ENCODE results near the gene IL2RA. TPM values are rescaled to one million over a fixed set of nuclear protein-coding genes. Genes with fewer than 3 reads are reported as not detected.

Gene IL2RA
- total and polyA plus RNA-seq, 10 of the 15 experiments (the other 5 are each of a cell fraction or from before 2014, with no cell fraction given), result 2.2 to 6.0 (median 4.9) TPM

GRCh38 chr10:6068006-6068405 is 5.8 kb upstream of the IL2RA start:
- H3K4me3 ChIP-seq, result no peak overlapping the region
- H3K27ac ChIP-seq (ENCODE audit: control insufficient read depth, insufficient read depth), result no peak overlapping the region
- H3K4me2 ChIP-seq (ENCODE audit: control insufficient read depth, insufficient read depth), result peak overlapping the region; percentile 40; the same call in 1 of the 2 replicates
- SMC1A ChIA-PET (ENCODE audit: uncharacterized antibody, unreplicated experiment), result interaction anchor here (1.0 to 6.9 kb wide), 8 partner anchors 10 to 331 kb away, joined by 3 to 66 read pairs (median 6); no protein-coding TSS in a partner anchor
- no peak overlapping the region for H2AFZ ChIP-seq (ENCODE audit: control insufficient read depth, low read depth, low read length)
- intact Hi-C loops (cut with micrococcal nuclease; ENCODE audit: unreplicated experiment), result no loop called here
- H3K79me2 ChIP-seq (ENCODE audit: control insufficient read depth, insufficient read depth, low read length), result no peaks in the 10 kb centered on the region
- in situ Hi-C loops (cut with MboI), result no loop called here
- H3K4me1 ChIP-seq (ENCODE audit: control insufficient read depth, insufficient read depth, low read length), result peaks cover 30% of the 10 kb centered on the region
- BruUV-seq (replicated peaks), result no TSS peak
- FAIRE-seq (peak; percentile 64), DNase-seq (ENCODE audit: low read depth, low spot score) (no peak), ATAC-seq (no peak)
- no peaks in the 10 kb centered on the region for H3K36me3 ChIP-seq (ENCODE audit: control insufficient read depth in 2 of 2, insufficient read depth in 2 of 2, low read length in 1 of 2)
- H3K9ac ChIP-seq (ENCODE audit: control insufficient read depth, insufficient read depth, low read length), result no peak overlapping the region
- RAD21 ChIA-PET (ENCODE audit: unreplicated experiment), result interaction anchor here (0.7 to 3.0 kb wide), 9 partner anchors 10 to 172 kb away, joined by 3 to 10 read pairs (median 3); no protein-coding TSS in a partner anchor
- no peaks in the 10 kb centered on the region for H4K20me1 ChIP-seq (ENCODE audit: control insufficient read depth, insufficient read depth)
- CTCF ChIA-PET, result interaction anchor here (0.8 to 4.1 kb wide), 11 partner anchors 10 to 338 kb away, joined by 3 to 34 read pairs (median 4); no protein-coding TSS in a partner anchor
- POLR2A ChIA-PET, result interaction anchor here (0.6 to 1.6 kb wide), 2 partner anchors 17 to 92 kb away, joined by 3 to 6 read pairs; no protein-coding TSS in a partner anchor
- WGBS (ENCODE audit: insufficient coverage, insufficient replicate concordance, low lambda C conversion rate, missing lambda C conversion rate), result 75% methylated on average over 6 of the region's 6 CpGs
- no peaks in the 10 kb centered on the region; a peak in 1 of 4 replicates for H3K27me3 ChIP-seq (replicated peaks in 1 of 2; ENCODE audit: control insufficient read depth in 2 of 2, insufficient read depth in 2 of 2, low read length in 1 of 2)
- TF ChIP-seq JUND (IDR thresholded peaks at IDR 0.05; ENCODE audit: low read depth, low read length) (no peak), CREM (IDR thresholded peaks at IDR 0.05; ENCODE audit: low read depth) (no peak), SMARCA5 (IDR thresholded peaks at IDR 0.05) (no peak), FOXM1 (IDR thresholded peaks at IDR 0.05; ENCODE audit: low read depth, low read length) (no peak), HDAC6 (IDR thresholded peaks at IDR 0.05; ENCODE audit: unreplicated experiment) (no peak), STAT3 (IDR thresholded peaks at IDR 0.05; ENCODE audit: low read depth, low read length) (no peak), ZZZ3 (IDR thresholded peaks at IDR 0.05; ENCODE audit: control insufficient read depth, insufficient read length, low read depth) (no peak), CBFB (IDR thresholded peaks at IDR 0.05; ENCODE audit: low read depth) (no peak), MEF2A (IDR thresholded peaks at IDR 0.05; ENCODE audit: insufficient read depth, low read depth, low read length) (no peak), NR2C2 (IDR thresholded peaks at IDR 0.05; ENCODE audit: borderline replicate concordance, control insufficient read depth, insufficient read length, low read depth) (no peak), MYC (IDR thresholded peaks at IDR 0.05; ENCODE audit: insufficient read depth, insufficient read length, insufficient replicate concordance, low read length, severe bottlenecking) (no peak), ZSCAN29 (IDR thresholded peaks at IDR 0.05) (no peak), SPI1 (IDR thresholded peaks at IDR 0.05; ENCODE audit: borderline replicate concordance, insufficient read depth, low read depth, low read length) (no peak), ZBTB40 (IDR thresholded peaks at IDR 0.05; ENCODE audit: borderline replicate concordance) (no peak)
- TF ChIP-seq, protein P1, sequence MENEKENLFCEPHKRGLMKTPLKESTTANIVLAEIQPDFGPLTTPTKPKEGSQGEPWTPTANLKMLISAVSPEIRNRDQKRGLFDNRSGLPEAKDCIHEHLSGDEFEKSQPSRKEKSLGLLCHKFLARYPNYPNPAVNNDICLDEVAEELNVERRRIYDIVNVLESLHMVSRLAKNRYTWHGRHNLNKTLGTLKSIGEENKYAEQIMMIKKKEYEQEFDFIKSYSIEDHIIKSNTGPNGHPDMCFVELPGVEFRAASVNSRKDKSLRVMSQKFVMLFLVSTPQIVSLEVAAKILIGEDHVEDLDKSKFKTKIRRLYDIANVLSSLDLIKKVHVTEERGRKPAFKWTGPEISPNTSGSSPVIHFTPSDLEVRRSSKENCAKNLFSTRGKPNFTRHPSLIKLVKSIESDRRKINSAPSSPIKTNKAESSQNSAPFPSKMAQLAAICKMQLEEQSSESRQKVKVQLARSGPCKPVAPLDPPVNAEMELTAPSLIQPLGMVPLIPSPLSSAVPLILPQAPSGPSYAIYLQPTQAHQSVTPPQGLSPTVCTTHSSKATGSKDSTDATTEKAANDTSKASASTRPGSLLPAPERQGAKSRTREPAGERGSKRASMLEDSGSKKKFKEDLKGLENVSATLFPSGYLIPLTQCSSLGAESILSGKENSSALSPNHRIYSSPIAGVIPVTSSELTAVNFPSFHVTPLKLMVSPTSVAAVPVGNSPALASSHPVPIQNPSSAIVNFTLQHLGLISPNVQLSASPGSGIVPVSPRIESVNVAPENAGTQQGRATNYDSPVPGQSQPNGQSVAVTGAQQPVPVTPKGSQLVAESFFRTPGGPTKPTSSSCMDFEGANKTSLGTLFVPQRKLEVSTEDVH (IDR thresholded peaks at IDR 0.05; ENCODE audit: low read depth, partially characterized antibody), result no peak
- H3K9me3 ChIP-seq (replicated peaks; ENCODE audit: control insufficient read depth, insufficient read depth, low read length), result no peaks in the 10 kb centered on the region
